NCI-H2196 treated with DMSO at 0.1 percent for 48 hours (cell line): ENCODE data around the gene NEDD4L.

Experiments used
- DNase-seq: peaks from one replicate; lab custom pipeline; 2025; ENCODE audit not compliant: unreplicated experiment; lab: John Stamatoyannopoulos, UW

The NEDD4L gene

GRCh38 chr18:58336605-58337004, 292.6 kb downstream of the NEDD4L start:
- DNase-seq, result no peak

GRCh38 chr18:58337285-58337684, 293.3 kb downstream of the NEDD4L start:
- DNase-seq, result no peak

GRCh38 chr18:58337686-58338085, 293.7 kb downstream of the NEDD4L start:
- DNase-seq, result no peak

- no peak for DNase-seq
Measured at GRCh38 chr18:58338141-58338540, 294.1 kb downstream of the NEDD4L start.

- no peak for DNase-seq
Measured at GRCh38 chr18:58338961-58339592, 295.1 kb downstream of the NEDD4L start.

GRCh38 chr18:58339890-58340289, 295.9 kb downstream of the NEDD4L start:
- no peak for DNase-seq

GRCh38 chr18:58341916-58342315, 297.9 kb downstream of the NEDD4L start:
- no peak for DNase-seq

GRCh38 chr18:58344080-58344670, 300.1 kb downstream of the NEDD4L start:
- no peak for DNase-seq

- DNase-seq, result no peak
Measured at GRCh38 chr18:58344861-58345463, 300.9 kb downstream of the NEDD4L start.

GRCh38 chr18:58345875-58346274, 301.8 kb downstream of the NEDD4L start:
- no peak for DNase-seq

- no peak for DNase-seq
Measured at GRCh38 chr18:58347135-58347534, 303.1 kb downstream of the NEDD4L start.

GRCh38 chr18:58348517-58348916, 304.5 kb downstream of the NEDD4L start:
- DNase-seq, result no peak

- DNase-seq, result no peak
Measured at GRCh38 chr18:58348951-58349350, 304.9 kb downstream of the NEDD4L start.

- no peak for DNase-seq
Measured at GRCh38 chr18:58349650-58350049, 305.6 kb downstream of the NEDD4L start.

GRCh38 chr18:58350526-58350925, 306.5 kb downstream of the NEDD4L start:
- no peak for DNase-seq

GRCh38 chr18:58351776-58352175, 307.8 kb downstream of the NEDD4L start:
- no peak for DNase-seq

- DNase-seq, result no peak
Measured at GRCh38 chr18:58353581-58353980, 309.6 kb downstream of the NEDD4L start.

- no peak for DNase-seq
Measured at GRCh38 chr18:58354051-58354450, 310.0 kb downstream of the NEDD4L start.

GRCh38 chr18:58354791-58355190, 310.8 kb downstream of the NEDD4L start:
- DNase-seq, result no peak

GRCh38 chr18:58355243-58355642, 311.2 kb downstream of the NEDD4L start:
- DNase-seq, result no peak

GRCh38 chr18:58359218-58359617, 315.2 kb downstream of the NEDD4L start:
- DNase-seq, result no peak

- no peak for DNase-seq
Measured at GRCh38 chr18:58359620-58360019, 315.6 kb downstream of the NEDD4L start.

- DNase-seq, result no peak
Measured at GRCh38 chr18:58360324-58360723, 316.3 kb downstream of the NEDD4L start.
